HepG2 (cell line): Measurements from ENCODE around the gene MCFD2. TPM values are rescaled to one million over a fixed set of nuclear protein-coding genes. Genes with fewer than 3 reads are reported as not detected.

ENCODE experiments used
- ATAC-seq: fragments of 200-7000 bp; cut with Tn5 transposase; 3 replicates; pipeline ENCODE4 v1.9.1; 2020; ENCODE audit warnings: mild to moderate bottlenecking, moderate library complexity
- BruUV-seq: library from RNA; stranded (reverse); fragments of 400-500 nt; replicated peaks from 2 replicates; lab custom pipeline; 2021; lab: Mats Ljungman, UMichigan
- CTCF ChIA-PET: fragments of 300-600 bp; formaldehyde crosslinking; extraction: SDS; loops from one replicate; lab custom pipeline; 2021; ENCODE audit warnings: low total read pairs, inconsistent platforms, low intra/inter-chr PET ratio; lab: Yijun Ruan, JAX
- POLR2A ChIA-PET: fragments of 350-600 bp; sonication (Branson Sonifier 250); formaldehyde crosslinking; loops from one replicate; lab custom pipeline; 2020; ENCODE audit warnings: antibody characterized with exemption, inconsistent platforms; lab: Yijun Ruan, JAX
- DNase-seq: peaks from one replicate; pipeline ENCODE4 v3.0.0-alpha.2; 2015; ENCODE audit warnings: low spot score
- FAIRE-seq: peaks from 3 replicates; lab custom pipeline; 2011; peaks lifted over from hg19 to GRCh38; lab: Jason Lieb, UNC
- H2AFZ ChIP-seq: one replicate; pipeline ENCODE4 v1.6.1; 2011; ENCODE audit warnings: low read length, inconsistent platforms
- H3K27ac ChIP-seq: fragments of 300-600 bp; 3 replicates; pipeline ENCODE4 v1.8.0; 2011; ENCODE audit warnings: mixed run types, mild to moderate bottlenecking, mixed read lengths, low read length, inconsistent platforms; ENCODE audit not compliant: insufficient read depth; ENCODE audit errors: extremely low read length
- H3K27me3 ChIP-seq, 2 experiments: fragments of 200-600 bp in 1 of 2; 2 replicates in 1 of 2; 3 replicates in 1 of 2; pipeline versions ENCODE4 v1.6.0 to v1.8.0; 2011; ENCODE audit warnings: low read length in 2 of 2, mild to moderate bottlenecking in 2 of 2, moderate library complexity in 2 of 2, inconsistent platforms in 1 of 2; ENCODE audit not compliant: insufficient read depth in 2 of 2, control insufficient read depth in 1 of 2
- H3K36me3 ChIP-seq, 2 experiments: fragments of 200-600 bp in 1 of 2; replicated peaks in 1 of 2; 2 replicates in 1 of 2; 3 replicates in 1 of 2; pipeline versions ENCODE4 v1.5.1 to v1.8.0; 2011; ENCODE audit warnings: low read length in 2 of 2, inconsistent platforms in 1 of 2; ENCODE audit not compliant: insufficient read depth in 2 of 2, control insufficient read depth in 1 of 2
- H3K4me1 ChIP-seq: 2 replicates; pipeline ENCODE4 v1.5.1; 2012; ENCODE audit warnings: low read length, inconsistent platforms; ENCODE audit not compliant: insufficient read depth
- H3K4me2 ChIP-seq: 2 replicates; pipeline ENCODE4 v1.6.0; 2011; ENCODE audit warnings: low read depth, low read length, inconsistent platforms
- H3K4me3 ChIP-seq, 3 experiments: fragments of 200-600 bp in 1 of 3; sonication (generic), shearing (Covaris generic) in 1 of 3; replicated peaks in 1 of 3; 2 replicates each; pipeline ENCODE4 v1.5.1; 2011 to 2016; ENCODE audit warnings: low read length in 3 of 3, inconsistent platforms in 2 of 3, low read depth in 2 of 3, mild to moderate bottlenecking in 2 of 3, control low read depth in 1 of 3, mixed read lengths in 1 of 3; ENCODE audit not compliant: insufficient read depth in 1 of 3
- H3K79me2 ChIP-seq: one replicate; pipeline ENCODE4 v1.6.1; 2011; ENCODE audit warnings: low read length, inconsistent platforms; ENCODE audit not compliant: insufficient read depth
- H3K9ac ChIP-seq: 2 replicates; pipeline ENCODE4 v1.6.0; 2011; ENCODE audit warnings: mild to moderate bottlenecking, low read depth, low read length, inconsistent platforms; ENCODE audit not compliant: insufficient read depth
- H3K9me3 ChIP-seq: 2 replicates; pipeline ENCODE4 v1.5.1; 2012; ENCODE audit warnings: mild to moderate bottlenecking, low read length
- H4K20me1 ChIP-seq: 2 replicates; pipeline ENCODE4 v1.6.0; 2011; ENCODE audit warnings: inconsistent platforms, mild to moderate bottlenecking, low read length, moderate library complexity; ENCODE audit not compliant: insufficient read depth
- AHR ChIP-seq: IDR thresholded peaks from 2 replicates; pipeline ENCODE4 v1.6.1; 2018; ENCODE audit warnings: missing genetic modification reagents, missing compliant biosample characterization
- DDIT3 ChIP-seq: sonication (generic); formaldehyde crosslinking; IDR thresholded peaks from 2 replicates; pipeline ENCODE4 v1.4.0; 2020; ENCODE audit warnings: mild to moderate bottlenecking, missing genetic modification reagents
- ETS1 ChIP-seq: sonication (generic); formaldehyde crosslinking; IDR thresholded peaks from 2 replicates; pipeline ENCODE4 v1.4.0; 2020; ENCODE audit warnings: missing genetic modification reagents
- ETV5 ChIP-seq: IDR thresholded peaks from 2 replicates; pipeline ENCODE4 v1.6.1; 2018; ENCODE audit warnings: missing biosample characterization, missing genetic modification reagents, inconsistent platforms, borderline replicate concordance
- HMGXB4 ChIP-seq, 2 experiments: sonication (generic) in 1 of 2; formaldehyde crosslinking in 1 of 2; IDR thresholded peaks; 2 replicates each; pipeline versions ENCODE4 v1.4.0 to v1.6.1; 2018 to 2020; ENCODE audit warnings: missing genetic modification reagents in 2 of 2, borderline replicate concordance in 1 of 2, low read depth in 1 of 2, mild to moderate bottlenecking in 1 of 2, missing biosample characterization in 1 of 2
- IKZF1 ChIP-seq: fragments of 450-650 bp; IDR thresholded peaks from 2 replicates; pipeline ENCODE4 v1.7.1; 2016
- TCF12 ChIP-seq, 2 experiments: fragments of 450-650 bp in 1 of 2; sonication (generic) in 1 of 2; formaldehyde crosslinking in 1 of 2; IDR thresholded peaks; 2 replicates each; pipeline versions ENCODE4 v1.6.1 to v1.8.0; 2017 to 2022; ENCODE audit warnings: antibody characterized with exemption in 1 of 2, mild to moderate bottlenecking in 1 of 2, missing genetic modification reagents in 1 of 2, moderate library complexity in 1 of 2
- TGIF2 ChIP-seq: IDR thresholded peaks from 2 replicates; pipeline ENCODE4 v1.6.1; 2016; ENCODE audit warnings: control low read depth, missing compliant biosample characterization
- TMF1 ChIP-seq: sonication (generic); formaldehyde crosslinking; IDR thresholded peaks from 2 replicates; pipeline ENCODE4 v1.8.1; 2022; ENCODE audit warnings: low read depth, missing genetic modification reagents
- ZBED4 ChIP-seq: sonication (generic); formaldehyde crosslinking; IDR thresholded peaks from 2 replicates; pipeline ENCODE4 v1.4.0; 2020; ENCODE audit warnings: missing genetic modification reagents, borderline replicate concordance
- ZC3H4 ChIP-seq: sonication (generic); formaldehyde crosslinking; IDR thresholded peaks from 2 replicates; pipeline ENCODE4 v1.4.0; 2020; ENCODE audit warnings: missing genetic modification reagents, borderline replicate concordance
- ZNF180 ChIP-seq: sonication (generic); formaldehyde crosslinking; IDR thresholded peaks from 2 replicates; pipeline ENCODE4 v1.4.0; 2020; ENCODE audit warnings: low read depth, missing genetic modification reagents, borderline replicate concordance
- ZNF205 ChIP-seq: IDR thresholded peaks from 2 replicates; pipeline ENCODE4 v1.6.1; 2018; ENCODE audit warnings: missing biosample characterization, missing genetic modification reagents
- ZNF720 ChIP-seq: sonication (generic); formaldehyde crosslinking; IDR thresholded peaks from 2 replicates; pipeline ENCODE4 v1.4.0; 2020; ENCODE audit warnings: missing genetic modification reagents
- ZNF816 ChIP-seq: sonication (generic); formaldehyde crosslinking; IDR thresholded peaks from 2 replicates; pipeline ENCODE4 v1.8.0; 2022; ENCODE audit warnings: missing genetic modification reagents, mild to moderate bottlenecking, borderline replicate concordance
- ZSCAN20 ChIP-seq: sonication (generic); formaldehyde crosslinking; IDR thresholded peaks from 2 replicates; pipeline ENCODE4 v1.4.0; 2020; ENCODE audit warnings: missing genetic modification reagents, mild to moderate bottlenecking, borderline replicate concordance
- WGBS: methylation state at CpG from one replicate; pipeline ENCODE4 v1.1.6; 2017; ENCODE audit warnings: low lambda C conversion rate; 5-methylcytosine and 5-hydroxymethylcytosine counted together
- in situ Hi-C: cut with HindIII; loops from 2 replicates; pipeline ENCODE4 v1.10.0; 2017; ENCODE audit warnings: low pct_unique_long_range_greater_than_20kb; ENCODE audit not compliant: extremely low pct_ligation_motif_present
- intact Hi-C: fragments of 100-400 bp; cut with micrococcal nuclease; formaldehyde crosslinking; loops from one replicate; pipeline ENCODE4 v1.10.0; 2022; ENCODE audit not compliant: unreplicated experiment
- polyA plus RNA-seq, 8 experiments: library from polyadenylated mRNA; depleted of rRNA in 3 of 8; stranded (reverse) in 7 of 8; unstranded in 1 of 8; fragments of >200 nt; fragmentation: Illumina TruSeq in 4 of 8; extraction: Trizol in 4 of 8; gene quantifications; 2 replicates each; pipeline versions ENCODE4 v1.2.1 to v1.2.3, GENCODE V29; 2011 to 2016; ENCODE audit warnings: low read depth in 4 of 8, missing spikeins in 1 of 8, mixed read lengths in 1 of 8; ENCODE audit not compliant: insufficient read depth in 1 of 8
- total RNA-seq, 5 experiments: library from RNA; depleted of rRNA; stranded (reverse); fragments of >200 nt; fragmentation: Illumina TruSeq; extraction: Trizol; gene quantifications; 2 replicates each; pipeline ENCODE4 v1.2.3, GENCODE V29; 2016; ENCODE audit warnings: low read depth in 1 of 5

Gene MCFD2
- total and polyA plus RNA-seq, 2 of the 13 experiments (the other 11 are each of a cell fraction or from before 2014, with no cell fraction given), result 183 to 232 TPM

- TF ChIP-seq ZSCAN20 (CRISPR knock-in tag) (no peak), TGIF2 (no peak), TMF1 (CRISPR knock-in tag) (no peak), ZNF720 (CRISPR knock-in tag) (no peak), ETV5 (CRISPR knock-in tag) (no peak)
- TF ChIP-seq, all 625 proteins: peak for 0
Measured at GRCh38 chr2:46924608-46925007, 9.0 kb upstream of the MCFD2 start (continued).

GRCh38 chr2:46924038-46924437, 8.4 kb upstream of the MCFD2 start:
- POLR2A ChIA-PET, result interaction anchor here (0.7 kb wide), 1 partner anchor 798 kb away, joined by 3 read pairs; no protein-coding TSS in a partner anchor
- FAIRE-seq, result no peak
- no peaks in the 10 kb centered on the region for H3K79me2 ChIP-seq
- intact Hi-C loops, result no loop called here
- H2AFZ ChIP-seq, result no peak overlapping the region
- H3K9ac ChIP-seq, result no peak overlapping the region
- no peak overlapping the region for H3K27ac ChIP-seq
- BruUV-seq, result no TSS peak
- in situ Hi-C loops, result no loop called here
- no peaks in the 10 kb centered on the region for H4K20me1 ChIP-seq
- CTCF ChIA-PET, result no interaction called here
- H3K4me1 ChIP-seq, result peaks cover 16% of the 10 kb centered on the region
- H3K4me3 ChIP-seq, result no peak overlapping the region
- peaks cover 19% of the 10 kb centered on the region for H3K9me3 ChIP-seq
- H3K4me2 ChIP-seq, result no peak overlapping the region
- no peak for DNase-seq
- 100% methylated on average over 2 of the region's 2 CpGs for WGBS
- no peaks in the 10 kb centered on the region for H3K27me3 ChIP-seq
- no peak for ATAC-seq
- H3K36me3 ChIP-seq, result no peaks in the 10 kb centered on the region; a peak in 1 of 5 replicates
- TF ChIP-seq HMGXB4 (CRISPR knock-in tag; IDR thresholded peaks at IDR 0.05; ENCODE audit: borderline replicate concordance in 1 of 2, low read depth in 1 of 2) (no peak), AHR (CRISPR knock-in tag) (no peak), ZNF816 (CRISPR knock-in tag) (no peak), DDIT3 (CRISPR knock-in tag) (no peak), IKZF1 (no peak), ZC3H4 (CRISPR knock-in tag) (no peak), TCF12 (IDR thresholded peaks at IDR 0.05) (no peak), TCF12 (CRISPR knock-in tag; IDR thresholded peaks at IDR 0.05) (no peak), ETS1 (no peak), ZNF205 (CRISPR knock-in tag) (no peak), ZBED4 (CRISPR knock-in tag) (no peak), ZNF180 (CRISPR knock-in tag) (no peak)
